CD4-positive, CD25-positive, alpha-beta regulatory T cell (primary cell): Measurements from ENCODE around the gene CEP19. TPM values are rescaled to one million over a fixed set of nuclear protein-coding genes. Genes with fewer than 3 reads are reported as not detected.
A peak's percentile ranks its signal among the peaks of the same experiment; 100 is the strongest.

ENCODE experiments used
- ATAC-seq, 2 donors: fragments of 150-1000 bp; cut with Tn5 transposase; one replicate each; pipeline ENCODE4 v1.10.0; 2021; ENCODE audit warnings: low read depth in 2 of 2, moderate number of reproducible peaks in 2 of 2, moderate library complexity in 1 of 2
- DNase-seq, 3 donors: peaks; one replicate each; pipeline versions ENCODE4 v3.0.0 to v3.0.0-alpha.2; 2012 to 2022; ENCODE audit warnings: mixed read lengths in 1 of 3
- H3K27ac ChIP-seq: one replicate; pipeline ENCODE4 v1.7.0; 2013; ENCODE audit warnings: mild to moderate bottlenecking, low read length; ENCODE audit not compliant: insufficient read depth, poor library complexity, severe bottlenecking
- H3K27me3 ChIP-seq: one replicate; pipeline ENCODE4 v1.7.0; 2013; ENCODE audit warnings: low read length; ENCODE audit not compliant: control insufficient read depth, insufficient read depth
- H3K36me3 ChIP-seq: one replicate; pipeline ENCODE4 v1.7.0; 2013; ENCODE audit warnings: mild to moderate bottlenecking, low read length, moderate library complexity; ENCODE audit not compliant: control insufficient read depth, insufficient read depth
- H3K4me1 ChIP-seq: 2 replicates; pipeline ENCODE4 v1.7.0; 2013; ENCODE audit warnings: mild to moderate bottlenecking, low read length; ENCODE audit not compliant: insufficient read depth, control insufficient read depth, poor library complexity, severe bottlenecking
- H3K4me3 ChIP-seq: one replicate; pipeline ENCODE4 v1.7.0; 2013; ENCODE audit warnings: low read depth, mild to moderate bottlenecking, low read length, moderate library complexity
- H3K9me3 ChIP-seq, 2 experiments: 1 replicate in 1 of 2; 2 replicates in 1 of 2; pipeline ENCODE4 v1.7.0; 2013; ENCODE audit warnings: low read length in 2 of 2, mild to moderate bottlenecking in 1 of 2, moderate library complexity in 1 of 2; ENCODE audit not compliant: control insufficient read depth in 2 of 2
- H3K27ac Mint-ChIP-seq, 3 donors: one replicate each; pipeline ENCODE4 v1.8.0; 2020 to 2022; ENCODE audit warnings: mild to moderate bottlenecking in 3 of 3, mixed read lengths in 3 of 3, moderate library complexity in 2 of 3
- H3K27me3 Mint-ChIP-seq: one replicate; pipeline ENCODE4 v1.8.0; 2022; ENCODE audit warnings: mild to moderate bottlenecking, mixed read lengths
- H3K36me3 Mint-ChIP-seq: one replicate; pipeline ENCODE4 v1.8.0; 2020; ENCODE audit warnings: mixed read lengths
- H3K4me1 Mint-ChIP-seq, 4 donors: one replicate each; pipeline ENCODE4 v1.8.0; 2020 to 2022; ENCODE audit warnings: mixed read lengths in 4 of 4, mild to moderate bottlenecking in 1 of 4
- H3K4me3 Mint-ChIP-seq, 4 donors: one replicate each; pipeline ENCODE4 v1.8.0; 2020 to 2022; ENCODE audit warnings: mild to moderate bottlenecking in 4 of 4, mixed read lengths in 4 of 4, moderate library complexity in 3 of 4
- H3K9me3 Mint-ChIP-seq, 7 donors: one replicate each; pipeline ENCODE4 v1.8.0; 2020 to 2022; ENCODE audit warnings: mixed read lengths in 7 of 7, mild to moderate bottlenecking in 3 of 7, moderate library complexity in 2 of 7
- polyA plus RNA-seq, 4 donors: library from polyadenylated mRNA; unstranded; fragments of 300-500 nt; fragmentation: Illumina TruSeq; gene quantifications; one replicate each; pipeline ENCODE4 v1.2.3, GENCODE V29; 2021
- total RNA-seq: library from RNA; stranded (reverse); gene quantifications from one replicate; pipeline ENCODE4 v1.2.3, GENCODE V29; 2022

Gene CEP19
- total and polyA plus RNA-seq, 5 donors from 2014 or later, result 1.9 to 6.2 (median 5.2) TPM

DNA sequence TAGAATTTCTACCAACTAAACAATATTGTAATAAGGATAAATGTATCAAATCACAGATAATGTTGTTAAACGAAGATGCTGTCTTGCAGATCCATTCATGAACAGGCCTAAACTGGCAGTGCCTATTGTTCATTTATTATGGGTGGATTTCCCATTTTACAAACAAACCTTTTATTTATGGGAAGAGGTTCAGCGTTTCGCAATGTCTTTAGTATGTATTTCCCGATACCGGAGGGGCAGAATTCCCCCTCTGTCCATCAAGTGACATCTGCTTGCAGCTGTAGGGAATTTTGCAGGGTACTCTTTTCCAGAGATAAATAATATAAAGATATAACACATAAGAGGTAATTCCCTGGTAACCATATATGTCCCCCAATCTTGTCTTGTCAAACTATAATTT lies 5.7 kb downstream of the CEP19 start:
- Histone ChIP-seq H3K36me3 (peaks cover 3% of the 10 kb centered on the region), H3K4me1 (peaks cover 8% of the 10 kb centered on the region), H3K27ac (no peak overlapping the region), H3K4me3 (no peak overlapping the region), H3K27me3 (no peaks in the 10 kb centered on the region), H3K9me3 (no peaks in the 10 kb centered on the region)
- Mint-ChIP-seq H3K27me3 (no peaks in the 10 kb centered on the region), H3K4me1 (peaks cover under 1 to 14% (median 7%) of the 10 kb centered on the region in 4 donors), H3K27ac (no peak overlapping the region), H3K9me3 (no peaks in the 10 kb centered on the region), H3K4me3 (no peak overlapping the region), H3K36me3 (peaks cover 4% of the 10 kb centered on the region)
- DNase-seq (no peak), ATAC-seq (no peak)

- no peak for DNase-seq
Observed at GRCh38 chr3:196700801-196701200, 11.2 kb downstream of the CEP19 start.

GRCh38 chr3:196699749-196700148 lies 12.3 kb downstream of the CEP19 start:
- no peak overlapping the region for H3K27ac ChIP-seq
- DNase-seq (no peak), ATAC-seq (no peak)
- Mint-ChIP-seq H3K27me3 (no peaks in the 10 kb centered on the region), H3K4me3 (no peak overlapping the region), H3K9me3 (no peaks in the 10 kb centered on the region), H3K36me3 (no peaks in the 10 kb centered on the region), H3K4me1 (peaks cover 0 to 6% (median 3%) of the 10 kb centered on the region in 4 donors), H3K27ac (no peak overlapping the region)
- no peak overlapping the region for H3K4me3 ChIP-seq
- H3K36me3 ChIP-seq, result no peaks in the 10 kb centered on the region
- H3K4me1 ChIP-seq, result no peaks in the 10 kb centered on the region
- no peaks in the 10 kb centered on the region for H3K9me3 ChIP-seq
- no peaks in the 10 kb centered on the region for H3K27me3 ChIP-seq

More at GRCh38 chr3:196700801-196701200, 11.2 kb downstream of the CEP19 start:
- no peaks in the 10 kb centered on the region for H3K4me1 ChIP-seq
- H3K27ac ChIP-seq, result no peak overlapping the region
- H3K9me3 ChIP-seq, result no peaks in the 10 kb centered on the region
- H3K36me3 ChIP-seq, result no peaks in the 10 kb centered on the region
- Mint-ChIP-seq H3K4me1 (peaks cover 0 to 4% (median 2%) of the 10 kb centered on the region in 4 donors), H3K27ac (no peak overlapping the region), H3K36me3 (no peaks in the 10 kb centered on the region), H3K27me3 (no peaks in the 10 kb centered on the region), H3K9me3 (no peaks in the 10 kb centered on the region), H3K4me3 (no peak overlapping the region)
- ATAC-seq, result no peak
- no peak overlapping the region for H3K4me3 ChIP-seq
- no peaks in the 10 kb centered on the region for H3K27me3 ChIP-seq

- Histone ChIP-seq H3K9me3 (no peaks in the 10 kb centered on the region), H3K4me3 (no peak overlapping the region), H3K27me3 (no peaks in the 10 kb centered on the region), H3K4me1 (peaks cover 6% of the 10 kb centered on the region), H3K36me3 (no peaks in the 10 kb centered on the region), H3K27ac (no peak overlapping the region)
- ATAC-seq (no peak), DNase-seq (no peak)
- H3K27ac Mint-ChIP-seq, result no peak overlapping the region
- H3K4me1 Mint-ChIP-seq, result peaks cover 0 to 6% (median 5%) of the 10 kb centered on the region in 4 donors
- H3K4me3 Mint-ChIP-seq, result no peak overlapping the region
- H3K36me3 Mint-ChIP-seq, result no peaks in the 10 kb centered on the region
- H3K27me3 Mint-ChIP-seq, result no peaks in the 10 kb centered on the region
- H3K9me3 Mint-ChIP-seq, result no peaks in the 10 kb centered on the region
Observed at GRCh38 chr3:196697270-196697669, 14.8 kb downstream of the CEP19 start.

DNA sequence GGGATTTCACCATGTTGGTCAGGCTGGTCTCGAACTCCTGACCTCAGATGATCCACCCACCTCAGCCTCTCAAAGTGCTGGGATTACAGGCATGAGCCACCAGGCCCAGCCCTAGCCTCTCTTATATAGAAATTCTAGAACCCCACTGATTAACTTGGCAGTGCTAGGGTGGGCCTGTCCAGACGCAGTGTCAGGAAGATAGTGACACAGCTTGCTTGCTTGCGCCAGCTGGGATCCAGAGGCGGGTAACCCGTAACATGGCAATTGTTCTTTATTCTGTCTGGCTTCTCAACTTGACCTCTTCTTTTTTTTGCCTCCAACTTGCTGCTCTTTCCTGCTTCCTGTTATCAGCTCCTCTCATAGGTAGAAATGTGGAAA lies 16.2 kb downstream of the CEP19 start:
- Mint-ChIP-seq H3K27me3 (no peaks in the 10 kb centered on the region), H3K4me3 (no peak overlapping the region), H3K27ac (peak overlapping the region in 1 of 3 donors; percentile 38), H3K9me3 (no peaks in the 10 kb centered on the region), H3K4me1 (peaks cover 0 to 6% (median 5%) of the 10 kb centered on the region in 4 donors), H3K36me3 (no peaks in the 10 kb centered on the region)
- DNase-seq (no peak), ATAC-seq (no peak)
- Histone ChIP-seq H3K27ac (no peak overlapping the region), H3K36me3 (no peaks in the 10 kb centered on the region), H3K4me1 (peaks cover 6% of the 10 kb centered on the region), H3K27me3 (no peaks in the 10 kb centered on the region), H3K4me3 (no peak overlapping the region), H3K9me3 (no peaks in the 10 kb centered on the region)

- no peak for ATAC-seq
- H3K4me1 Mint-ChIP-seq, result peaks cover 0 to 6% (median 5%) of the 10 kb centered on the region in 4 donors
- no peak overlapping the region for H3K27ac ChIP-seq
- DNase-seq, result no peak
- H3K9me3 ChIP-seq, result no peaks in the 10 kb centered on the region
- H3K4me3 Mint-ChIP-seq, result no peak overlapping the region
- H3K36me3 ChIP-seq, result no peaks in the 10 kb centered on the region
- no peaks in the 10 kb centered on the region for H3K9me3 Mint-ChIP-seq
- H3K27me3 Mint-ChIP-seq, result peaks cover 3% of the 10 kb centered on the region
- H3K4me1 ChIP-seq, result peaks cover 6% of the 10 kb centered on the region
- no peaks in the 10 kb centered on the region for H3K36me3 Mint-ChIP-seq
- H3K27me3 ChIP-seq, result no peaks in the 10 kb centered on the region
- H3K4me3 ChIP-seq, result no peak overlapping the region
- peak overlapping the region in 1 of 3 donors; percentile 38 for H3K27ac Mint-ChIP-seq
Observed at GRCh38 chr3:196694941-196695848, 16.9 kb downstream of the CEP19 start.

- Histone ChIP-seq H3K27ac (no peak overlapping the region), H3K9me3 (no peaks in the 10 kb centered on the region), H3K27me3 (no peaks in the 10 kb centered on the region), H3K4me1 (peaks cover 6% of the 10 kb centered on the region), H3K4me3 (no peak overlapping the region), H3K36me3 (no peaks in the 10 kb centered on the region)
- DNase-seq (peak in 2 of 3 donors; percentile 54 to 59), ATAC-seq (peak; percentile 50 to 65)
- Mint-ChIP-seq H3K4me3 (no peak overlapping the region), H3K27ac (no peak overlapping the region), H3K27me3 (peaks cover 4% of the 10 kb centered on the region), H3K36me3 (no peaks in the 10 kb centered on the region), H3K9me3 (no peaks in the 10 kb centered on the region), H3K4me1 (peaks cover 0 to 6% (median 5%) of the 10 kb centered on the region in 4 donors)
Observed at GRCh38 chr3:196694202-196694638, 17.8 kb downstream of the CEP19 start.

- Mint-ChIP-seq H3K36me3 (no peaks in the 10 kb centered on the region), H3K27me3 (peaks cover 4% of the 10 kb centered on the region), H3K4me1 (peaks cover 0 to 13% (median 5%) of the 10 kb centered on the region in 4 donors), H3K9me3 (peaks cover 0 to 3% (median 0%) of the 10 kb centered on the region in 7 donors), H3K4me3 (no peak overlapping the region), H3K27ac (no peak overlapping the region)
- ATAC-seq, result no peak
- no peaks in the 10 kb centered on the region for H3K9me3 ChIP-seq
- no peaks in the 10 kb centered on the region for H3K27me3 ChIP-seq
- no peak for DNase-seq
- no peak overlapping the region for H3K27ac ChIP-seq
- peaks cover 6% of the 10 kb centered on the region for H3K4me1 ChIP-seq
- H3K36me3 ChIP-seq, result no peaks in the 10 kb centered on the region
- no peak overlapping the region for H3K4me3 ChIP-seq
Observed at GRCh38 chr3:196691386-196691785, 20.7 kb downstream of the CEP19 start.
